NK-92 (cell line): Measurements from ENCODE around the gene DLG2.

ENCODE experiments used
- DNase-seq: peaks from one replicate; lab custom pipeline; 2025; ENCODE audit not compliant: unreplicated experiment; lab: John Stamatoyannopoulos, UW

DLG2 gene

GRCh38 chr11:84686716-84687115 is 940.4 kb downstream of the DLG2 start:
- DNase-seq = no peak

- no peak for DNase-seq
Observed at GRCh38 chr11:84685976-84686375, 941.2 kb downstream of the DLG2 start.

- no peak for DNase-seq
Observed at GRCh38 chr11:84685149-84685548, 942.0 kb downstream of the DLG2 start.

- DNase-seq = no peak
Observed at GRCh38 chr11:84681456-84681855, 945.7 kb downstream of the DLG2 start.

- DNase-seq = no peak
Observed at GRCh38 chr11:84675396-84676025, 951.6 kb downstream of the DLG2 start.

- no peak for DNase-seq
Observed at GRCh38 chr11:84673753-84674152, 953.4 kb downstream of the DLG2 start.

- no peak for DNase-seq
Observed at GRCh38 chr11:84671325-84671999, 955.7 kb downstream of the DLG2 start.

- DNase-seq = no peak
Observed at GRCh38 chr11:84663731-84664130, 963.4 kb downstream of the DLG2 start.

- DNase-seq = no peak
Observed at GRCh38 chr11:84660257-84660977, 966.7 kb downstream of the DLG2 start.

GRCh38 chr11:84655712-84656111 is 971.4 kb downstream of the DLG2 start:
- no peak for DNase-seq

GRCh38 chr11:84648471-84648870 is 978.7 kb downstream of the DLG2 start:
- DNase-seq = no peak

- no peak for DNase-seq
Observed at GRCh38 chr11:84645988-84646694, 981.0 kb downstream of the DLG2 start.

GRCh38 chr11:84642500-84642899 is 984.6 kb downstream of the DLG2 start:
- DNase-seq = no peak

GRCh38 chr11:84634309-84634708 is 992.8 kb downstream of the DLG2 start:
- DNase-seq = no peak

GRCh38 chr11:84628871-84629620 is 998.1 kb downstream of the DLG2 start:
- no peak for DNase-seq

GRCh38 chr11:84626256-84626655 is 1000.9 kb downstream of the DLG2 start:
- DNase-seq = no peak

- DNase-seq = no peak
Observed at GRCh38 chr11:84612645-84613044, 1014.5 kb downstream of the DLG2 start.

GRCh38 chr11:84608837-84609196 is 1018.3 kb downstream of the DLG2 start:
- no peak for DNase-seq

GRCh38 chr11:84607975-84608836 is 1018.9 kb downstream of the DLG2 start:
- DNase-seq = no peak

- no peak for DNase-seq
Observed at GRCh38 chr11:84594602-84595001, 1032.5 kb downstream of the DLG2 start.
